Measurements from ENCODE around the gene CLDN3. TPM values are rescaled to one million over a fixed set of nuclear protein-coding genes. Genes with fewer than 3 reads are reported as not detected.
A peak's percentile ranks its signal among the peaks of the same experiment; 100 is the strongest.
"Not testable (repeated sequence)": the region's sequence is repeated elsewhere in the genome, so short reads cannot be mapped to it uniquely, and the experiment has no call there.

The CLDN3 gene
- total and polyA plus RNA-seq, 4 donors = 0.67 to 3.9 (median 0.81) TPM; not detected in 1

GRCh38 chr7:73727952-73728351, 42.1 kb downstream of the CLDN3 start:
- Histone ChIP-seq H3K36me3 (ENCODE audit: control insufficient read depth, insufficient read depth, low read length) (no peaks in the 10 kb centered on the region), H3K4me1 (ENCODE audit: control insufficient read depth, insufficient read depth, low read length) (peaks cover 3% of the 10 kb centered on the region), H3K9me3 (ENCODE audit: control insufficient read depth, insufficient read depth, low read length) (no peaks in the 10 kb centered on the region), H3K27ac (ENCODE audit: low read depth, low read length) (no peak overlapping the region), H3K4me3 (ENCODE audit: low read depth, low read length) (no peak overlapping the region), H3K27me3 (ENCODE audit: control insufficient read depth, insufficient read depth, low read length) (no peaks in the 10 kb centered on the region)
- 83% methylated on average over 3 of the region's 3 CpGs for WGBS (ENCODE audit: insufficient coverage)
- DNase-seq (ENCODE audit: low read depth in 4 of 6, low spot score in 6 of 6) = no peak

GRCh38 chr7:73726083-73726466, 44.0 kb downstream of the CLDN3 start:
- H3K36me3 ChIP-seq (ENCODE audit: control insufficient read depth, insufficient read depth, low read length) = no peaks in the 10 kb centered on the region
- H3K27ac ChIP-seq (ENCODE audit: low read depth, low read length) = no peak overlapping the region
- H3K27me3 ChIP-seq (ENCODE audit: control insufficient read depth, insufficient read depth, low read length) = no peaks in the 10 kb centered on the region
- H3K4me3 ChIP-seq (ENCODE audit: low read depth, low read length) = no peak overlapping the region
- peaks cover 13% of the 10 kb centered on the region for H3K4me1 ChIP-seq (ENCODE audit: control insufficient read depth, insufficient read depth, low read length)
- no peak for DNase-seq (ENCODE audit: low read depth in 4 of 6, low spot score in 6 of 6)
- no peaks in the 10 kb centered on the region for H3K9me3 ChIP-seq (ENCODE audit: control insufficient read depth, insufficient read depth, low read length)
- whole genome bisulfite sequencing (ENCODE audit: insufficient coverage) = 73% methylated on average over 1 of the region's 1 CpG

GRCh38 chr7:73723813-73724212, 46.3 kb downstream of the CLDN3 start:
- DNase-seq (ENCODE audit: low read depth in 4 of 6, low spot score in 6 of 6) = no peak
- 80% methylated on average over 1 of the region's 3 CpGs for WGBS (ENCODE audit: insufficient coverage)
- H3K27me3 ChIP-seq (ENCODE audit: control insufficient read depth, insufficient read depth, low read length) = no peaks in the 10 kb centered on the region
- H3K9me3 ChIP-seq (ENCODE audit: control insufficient read depth, insufficient read depth, low read length) = no peaks in the 10 kb centered on the region
- H3K4me1 ChIP-seq (ENCODE audit: control insufficient read depth, insufficient read depth, low read length) = peaks cover 26% of the 10 kb centered on the region
- H3K27ac ChIP-seq (ENCODE audit: low read depth, low read length) = no peak overlapping the region
- no peak overlapping the region for H3K4me3 ChIP-seq (ENCODE audit: low read depth, low read length)
- no peaks in the 10 kb centered on the region for H3K36me3 ChIP-seq (ENCODE audit: control insufficient read depth, insufficient read depth, low read length)

DNA sequence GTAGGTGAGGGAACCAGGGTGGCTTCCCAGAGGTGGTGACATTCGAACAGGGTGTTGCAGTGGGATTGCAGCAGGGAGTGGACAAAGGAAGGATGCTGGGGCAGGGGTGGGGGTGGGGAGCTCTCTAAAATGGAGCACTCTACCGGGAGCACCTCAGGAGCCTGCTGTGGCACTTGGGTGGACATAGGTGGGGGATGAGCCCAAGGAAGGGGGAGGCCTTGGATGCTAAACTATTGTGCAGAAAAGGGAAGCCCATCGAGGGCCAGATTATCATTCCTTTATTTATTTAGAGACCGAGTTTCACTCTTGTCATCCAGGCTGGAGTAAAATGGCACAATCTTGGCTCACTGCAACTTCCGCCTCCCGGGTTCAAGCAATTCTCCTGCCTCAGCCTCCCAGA, 47.3 kb downstream of the CLDN3 start:
- 94% methylated on average over 2 of the region's 6 CpGs for WGBS (ENCODE audit: insufficient coverage)
- Histone ChIP-seq H3K4me1 (ENCODE audit: control insufficient read depth, insufficient read depth, low read length) (peaks cover 36% of the 10 kb centered on the region), H3K36me3 (ENCODE audit: control insufficient read depth, insufficient read depth, low read length) (no peaks in the 10 kb centered on the region), H3K4me3 (ENCODE audit: low read depth, low read length) (no peak overlapping the region), H3K9me3 (ENCODE audit: control insufficient read depth, insufficient read depth, low read length) (no peaks in the 10 kb centered on the region), H3K27ac (ENCODE audit: low read depth, low read length) (no peak overlapping the region), H3K27me3 (ENCODE audit: control insufficient read depth, insufficient read depth, low read length) (no peaks in the 10 kb centered on the region)
- DNase-seq (ENCODE audit: low read depth in 4 of 6, low spot score in 6 of 6) = no peak

GRCh38 chr7:73722182-73722581, 47.9 kb downstream of the CLDN3 start:
- H3K36me3 ChIP-seq (ENCODE audit: control insufficient read depth, insufficient read depth, low read length); H3K9me3 ChIP-seq (ENCODE audit: control insufficient read depth, insufficient read depth, low read length); H3K4me3 ChIP-seq (ENCODE audit: low read depth, low read length); H3K27ac ChIP-seq (ENCODE audit: low read depth, low read length); H3K27me3 ChIP-seq (ENCODE audit: control insufficient read depth, insufficient read depth, low read length); DNase-seq (ENCODE audit: low read depth in 4 of 6, low spot score in 6 of 6): not testable (repeated sequence)
- H3K4me1 ChIP-seq (ENCODE audit: control insufficient read depth, insufficient read depth, low read length) = peaks cover 41% of the 10 kb centered on the region
- WGBS (ENCODE audit: insufficient coverage) = 89% methylated on average over 4 of the region's 4 CpGs

GRCh38 chr7:73721377-73721817, 48.7 kb downstream of the CLDN3 start:
- DNase-seq (ENCODE audit: low read depth in 4 of 6, low spot score in 6 of 6) = peak in 4 of 6 donors; percentile 71 to 93 (median 86)
- 28% methylated on average over 3 of the region's 3 CpGs for WGBS (ENCODE audit: insufficient coverage)
- Histone ChIP-seq H3K4me1 (ENCODE audit: control insufficient read depth, insufficient read depth, low read length) (peaks cover 41% of the 10 kb centered on the region), H3K36me3 (ENCODE audit: control insufficient read depth, insufficient read depth, low read length) (peaks cover 3% of the 10 kb centered on the region), H3K9me3 (ENCODE audit: control insufficient read depth, insufficient read depth, low read length) (no peaks in the 10 kb centered on the region), H3K27me3 (ENCODE audit: control insufficient read depth, insufficient read depth, low read length) (no peaks in the 10 kb centered on the region), H3K4me3 (ENCODE audit: low read depth, low read length) (no peak overlapping the region), H3K27ac (ENCODE audit: low read depth, low read length) (no peak overlapping the region)

DNA sequence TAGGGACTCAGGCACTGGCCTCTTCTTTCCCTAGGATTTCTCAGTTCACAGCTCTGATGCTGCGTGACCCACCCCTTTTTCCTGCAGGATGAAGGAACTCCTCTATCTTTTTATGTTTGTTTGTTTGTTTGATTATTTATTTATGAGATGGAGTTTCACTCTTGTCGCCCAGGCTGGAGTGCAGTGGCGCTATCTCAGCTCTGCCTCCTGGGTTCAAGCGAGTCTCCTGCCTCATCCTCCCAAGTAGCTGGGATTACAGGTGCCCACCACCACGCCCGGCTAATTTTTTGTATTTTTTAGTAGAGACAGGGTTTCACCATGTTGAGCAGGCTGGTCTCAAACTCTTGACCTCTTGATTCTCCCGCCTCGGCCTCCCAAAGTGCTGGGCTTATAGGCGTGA, 49.6 kb downstream of the CLDN3 start:
- H3K4me1 ChIP-seq (ENCODE audit: control insufficient read depth, insufficient read depth, low read length) = peaks cover 41% of the 10 kb centered on the region
- H3K27ac ChIP-seq (ENCODE audit: low read depth, low read length); DNase-seq (ENCODE audit: low read depth in 4 of 6, low spot score in 6 of 6); H3K4me3 ChIP-seq (ENCODE audit: low read depth, low read length); H3K27me3 ChIP-seq (ENCODE audit: control insufficient read depth, insufficient read depth, low read length); H3K9me3 ChIP-seq (ENCODE audit: control insufficient read depth, insufficient read depth, low read length); H3K36me3 ChIP-seq (ENCODE audit: control insufficient read depth, insufficient read depth, low read length): not testable (repeated sequence)
- WGBS (ENCODE audit: insufficient coverage) = 97% methylated on average over 7 of the region's 9 CpGs

DNA sequence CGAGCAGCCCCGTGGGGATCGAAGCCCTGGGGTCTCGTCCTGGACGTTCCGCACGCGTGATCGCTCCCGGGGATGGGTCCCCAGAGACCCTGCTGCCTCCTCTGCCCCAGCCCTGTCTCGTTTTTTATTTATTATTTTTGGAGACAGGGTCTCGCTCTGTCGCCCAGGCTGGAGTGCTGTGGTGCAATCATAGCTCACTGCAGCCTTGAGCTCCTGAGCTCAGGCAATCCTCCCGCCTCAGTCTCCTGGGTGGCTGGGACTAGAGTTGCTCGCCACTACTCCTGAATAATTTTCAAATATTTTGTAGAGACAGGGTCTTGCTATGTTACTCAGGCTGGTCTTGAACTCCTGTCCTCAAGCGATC, 50.3 kb downstream of the CLDN3 start:
- 29% methylated on average over 3 of the region's 16 CpGs for WGBS (ENCODE audit: insufficient coverage)
- no peaks in the 10 kb centered on the region for H3K9me3 ChIP-seq (ENCODE audit: control insufficient read depth, insufficient read depth, low read length)
- no peaks in the 10 kb centered on the region for H3K27me3 ChIP-seq (ENCODE audit: control insufficient read depth, insufficient read depth, low read length)
- H3K27ac ChIP-seq (ENCODE audit: low read depth, low read length) = no peak overlapping the region
- peaks cover 41% of the 10 kb centered on the region for H3K4me1 ChIP-seq (ENCODE audit: control insufficient read depth, insufficient read depth, low read length)
- H3K4me3 ChIP-seq (ENCODE audit: low read depth, low read length) = peak overlapping the region; percentile 37
- no peak for DNase-seq (ENCODE audit: low read depth in 4 of 6, low spot score in 6 of 6)
- H3K36me3 ChIP-seq (ENCODE audit: control insufficient read depth, insufficient read depth, low read length) = peaks cover 11% of the 10 kb centered on the region

Small RNA genes within 50 kb of the gene (small RNA-seq; reads per million reads assigned to genes)
- gene RN7SL265P (ENCODE audit: low replicate concordance) = not detected

Other genes with a start within 250 kb of the CLDN3 start
- 10 to 100 TPM; 49.6 to 63.9 TPM for gene BAZ1B, start 248.0 kb downstream of the CLDN3 start, total RNA-seq
- gene BAZ1B, start 248.0 kb downstream of the CLDN3 start, polyA plus RNA-seq (ENCODE audit: insufficient read length in 2 of 2) = 10 to 100 TPM; 42.8 to 50.6 TPM
- 10 to 100 TPM in 1 of 2 donors, 1 to 10 TPM in 1; 8.2 to 11.3 TPM for gene BCL7B, start 212.6 kb downstream of the CLDN3 start, total RNA-seq
- 10 to 100 TPM; 41.5 to 42.5 TPM for gene BCL7B, start 212.6 kb downstream of the CLDN3 start, polyA plus RNA-seq (ENCODE audit: insufficient read length in 2 of 2)
- gene TBL2, start 191.7 kb downstream of the CLDN3 start, total RNA-seq = 10 to 100 TPM; 45.2 to 50.3 TPM
- 10 to 100 TPM; 32.3 to 36.8 TPM for gene TBL2, start 191.7 kb downstream of the CLDN3 start, polyA plus RNA-seq (ENCODE audit: insufficient read length in 2 of 2)
- gene MLXIPL, start 145.7 kb downstream of the CLDN3 start, total RNA-seq = 1 to 10 TPM in 1 of 2 donors, under 1 TPM in 1; 0.55 to 1.5 TPM
- gene MLXIPL, start 145.7 kb downstream of the CLDN3 start, polyA plus RNA-seq (ENCODE audit: insufficient read length in 2 of 2) = 1 to 10 TPM; 2.9 to 4.4 TPM
- gene VPS37D, start 102.4 kb downstream of the CLDN3 start, total RNA-seq = 10 to 100 TPM in 1 of 2 donors, 1 to 10 TPM in 1; 8.9 to 13.6 TPM
- gene VPS37D, start 102.4 kb downstream of the CLDN3 start, polyA plus RNA-seq (ENCODE audit: insufficient read length in 2 of 2) = 10 to 100 TPM; 28.3 to 29.2 TPM
- gene DNAJC30, start 86.8 kb downstream of the CLDN3 start, total RNA-seq = 1 to 10 TPM; 3.5 to 6.6 TPM
- 10 to 100 TPM; 13.2 to 13.5 TPM for gene DNAJC30, start 86.8 kb downstream of the CLDN3 start, polyA plus RNA-seq (ENCODE audit: insufficient read length in 2 of 2)
- 10 to 100 TPM; 24.6 to 37.5 TPM for gene BUD23, start 86.7 kb downstream of the CLDN3 start, total RNA-seq
- gene BUD23, start 86.7 kb downstream of the CLDN3 start, polyA plus RNA-seq (ENCODE audit: insufficient read length in 2 of 2) = 100 to 1,000 TPM in 1 of 2 donors, 10 to 100 TPM in 1; 74.1 to 107 TPM
- 10 to 100 TPM; 15.6 to 25.8 TPM for gene STX1A, start 50.6 kb downstream of the CLDN3 start, total RNA-seq
- gene STX1A, start 50.6 kb downstream of the CLDN3 start, polyA plus RNA-seq (ENCODE audit: insufficient read length in 2 of 2) = 10 to 100 TPM; 57.4 to 65.9 TPM
- 10 to 100 TPM in 1 of 2 donors, 1 to 10 TPM in 1; 9.9 to 22.3 TPM for gene ABHD11, start 31.5 kb downstream of the CLDN3 start, total RNA-seq
- gene ABHD11, start 31.5 kb downstream of the CLDN3 start, polyA plus RNA-seq (ENCODE audit: insufficient read length in 2 of 2) = 10 to 100 TPM; 15.1 to 16.4 TPM
- 1 to 10 TPM in 1 of 2 donors, under 1 TPM in 1; 0.20 to 2.6 TPM for gene CLDN4, start 60.7 kb upstream of the CLDN3 start, total RNA-seq
- gene CLDN4, start 60.7 kb upstream of the CLDN3 start, polyA plus RNA-seq (ENCODE audit: insufficient read length in 2 of 2) = 1 to 10 TPM in 1 of 2 donors, under 1 TPM in 1; 0.25 to 1.3 TPM
- 1 to 10 TPM in 1 of 2 donors, under 1 TPM in 1; 0.79 to 4.2 TPM for gene METTL27, start 72.2 kb upstream of the CLDN3 start, total RNA-seq
- under 1 TPM; 0.49 to 0.66 TPM for gene METTL27, start 72.2 kb upstream of the CLDN3 start, polyA plus RNA-seq (ENCODE audit: insufficient read length in 2 of 2)
- not detected for gene TMEM270, start 90.9 kb upstream of the CLDN3 start, total RNA-seq
- not detected for gene TMEM270, start 90.9 kb upstream of the CLDN3 start, polyA plus RNA-seq (ENCODE audit: insufficient read length in 2 of 2)